ENCODE data around the gene PTGFRN.

The PTGFRN gene

GRCh38 chr1:117009132-117009531 is 99.4 kb downstream of the PTGFRN start:
- DNase-seq: no peak

- no peak for DNase-seq
Observed at GRCh38 chr1:117010310-117010969, 100.7 kb downstream of the PTGFRN start.

DNA sequence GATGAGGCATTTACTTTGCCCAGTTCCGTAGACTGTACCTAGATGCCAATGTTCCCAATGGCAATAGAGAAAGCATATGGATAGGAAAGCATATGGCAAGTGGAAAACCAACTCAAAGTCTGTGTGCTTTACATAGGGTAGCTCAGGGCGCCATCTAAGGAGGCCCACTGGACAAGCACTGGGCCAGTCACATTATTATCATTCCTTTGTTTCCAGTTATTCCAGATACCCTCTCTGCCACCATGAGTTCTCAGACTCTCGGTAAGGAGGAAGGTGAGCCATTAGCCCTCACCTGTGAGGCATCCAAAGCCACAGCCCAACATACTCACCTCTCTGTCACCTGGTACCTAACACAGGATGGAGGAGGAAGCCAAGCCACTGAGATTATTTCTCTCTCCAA is 101.6 kb downstream of the PTGFRN start:
- DNase-seq: no peak

DNA sequence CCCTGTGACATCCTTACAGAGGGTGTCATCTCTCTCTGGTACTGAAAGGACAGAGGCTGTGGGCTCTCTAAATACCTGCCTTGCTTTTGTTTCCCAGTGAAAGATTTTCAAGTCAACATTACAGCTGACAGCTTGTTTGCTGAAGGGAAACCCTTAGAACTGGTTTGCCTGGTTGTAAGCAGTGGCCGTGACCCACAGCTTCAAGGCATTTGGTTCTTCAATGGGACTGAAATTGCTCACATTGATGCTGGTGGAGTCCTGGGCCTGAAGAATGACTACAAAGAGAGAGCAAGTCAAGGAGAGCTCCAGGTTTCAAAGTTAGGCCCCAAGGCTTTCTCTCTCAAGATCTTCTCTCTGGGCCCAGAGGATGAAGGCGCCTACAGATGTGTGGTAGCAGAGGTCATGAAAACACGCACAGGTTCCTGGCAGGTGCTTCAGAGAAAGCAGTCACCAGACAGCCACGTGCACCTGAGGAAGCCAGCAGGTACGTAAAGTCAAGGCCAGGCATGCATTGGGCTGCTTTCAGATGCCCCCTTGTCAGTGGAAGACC is 103.7 kb downstream of the PTGFRN start:
- no peak for DNase-seq

DNA sequence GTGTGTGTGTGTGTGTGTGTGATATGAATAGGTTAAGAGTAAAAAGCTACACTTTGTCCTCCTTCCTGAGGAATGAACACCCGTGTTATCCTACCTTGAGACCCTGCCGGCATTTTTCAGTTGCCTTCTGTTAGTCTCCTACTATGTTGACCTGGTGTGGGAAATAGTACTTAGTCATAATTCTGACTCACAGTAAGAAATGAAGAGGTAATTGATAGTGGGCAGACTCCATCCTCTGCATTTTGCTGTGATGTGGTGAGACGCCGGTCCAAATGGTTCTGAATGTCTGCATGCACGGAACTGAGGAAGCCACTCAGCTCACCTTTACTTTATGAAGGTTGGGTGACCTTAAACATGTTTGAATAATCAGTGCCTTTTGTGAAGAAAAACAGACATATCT is 104.5 kb downstream of the PTGFRN start:
- DNase-seq: no peak

DNA sequence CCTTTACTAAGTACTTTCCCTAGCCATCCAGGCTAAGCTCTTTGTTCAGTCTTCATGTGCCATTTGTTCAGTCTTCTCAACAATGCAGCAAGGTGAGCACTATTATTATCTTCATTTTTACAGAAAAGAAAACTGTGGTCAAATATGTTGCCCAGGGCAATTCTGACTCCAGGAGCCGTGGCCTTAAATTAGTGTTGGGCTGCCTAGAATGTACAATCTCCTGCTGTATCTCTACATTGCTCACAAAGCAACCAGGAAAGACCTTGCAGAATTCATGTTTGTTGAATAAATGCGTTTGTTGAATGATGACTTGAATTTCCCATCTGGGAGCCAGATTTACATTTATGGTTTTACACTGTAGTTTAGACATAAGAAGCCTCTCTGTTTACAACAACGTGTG is 106.0 kb downstream of the PTGFRN start:
- DNase-seq: no peak

DNA sequence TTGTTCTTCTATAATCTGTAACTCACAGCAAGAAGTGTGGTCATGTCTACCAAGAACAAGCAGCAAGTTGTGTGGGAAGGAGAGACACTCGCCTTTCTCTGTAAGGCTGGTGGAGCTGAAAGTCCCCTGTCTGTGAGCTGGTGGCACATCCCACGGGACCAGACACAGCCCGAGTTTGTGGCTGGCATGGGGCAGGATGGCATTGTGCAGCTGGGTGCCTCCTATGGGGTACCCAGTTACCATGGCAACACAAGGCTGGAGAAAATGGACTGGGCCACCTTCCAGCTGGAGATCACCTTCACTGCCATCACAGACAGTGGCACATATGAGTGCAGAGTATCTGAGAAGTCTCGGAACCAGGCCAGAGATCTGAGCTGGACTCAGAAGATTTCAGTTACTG is 107.3 kb downstream of the PTGFRN start:
- DNase-seq: no peak

DNA sequence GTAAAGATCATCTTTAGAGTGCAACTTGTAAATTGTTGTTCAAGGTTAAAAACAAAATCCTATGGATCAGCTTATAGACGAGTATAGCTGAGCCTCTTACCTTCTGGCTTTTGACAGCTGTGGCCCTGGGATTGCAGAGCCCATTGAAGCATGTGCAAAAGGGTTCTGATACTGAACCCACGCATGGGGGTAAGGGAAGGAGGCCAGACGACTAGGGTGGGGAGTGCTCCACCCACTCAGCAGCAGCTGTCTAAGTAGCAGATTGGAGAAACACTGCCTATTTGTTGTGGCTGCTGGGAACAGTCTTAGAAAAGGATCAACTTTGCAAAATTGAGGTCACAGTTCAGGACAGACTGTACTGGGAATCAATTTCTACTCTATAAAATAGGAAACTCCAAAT is 107.9 kb downstream of the PTGFRN start:
- DNase-seq: no peak

DNA sequence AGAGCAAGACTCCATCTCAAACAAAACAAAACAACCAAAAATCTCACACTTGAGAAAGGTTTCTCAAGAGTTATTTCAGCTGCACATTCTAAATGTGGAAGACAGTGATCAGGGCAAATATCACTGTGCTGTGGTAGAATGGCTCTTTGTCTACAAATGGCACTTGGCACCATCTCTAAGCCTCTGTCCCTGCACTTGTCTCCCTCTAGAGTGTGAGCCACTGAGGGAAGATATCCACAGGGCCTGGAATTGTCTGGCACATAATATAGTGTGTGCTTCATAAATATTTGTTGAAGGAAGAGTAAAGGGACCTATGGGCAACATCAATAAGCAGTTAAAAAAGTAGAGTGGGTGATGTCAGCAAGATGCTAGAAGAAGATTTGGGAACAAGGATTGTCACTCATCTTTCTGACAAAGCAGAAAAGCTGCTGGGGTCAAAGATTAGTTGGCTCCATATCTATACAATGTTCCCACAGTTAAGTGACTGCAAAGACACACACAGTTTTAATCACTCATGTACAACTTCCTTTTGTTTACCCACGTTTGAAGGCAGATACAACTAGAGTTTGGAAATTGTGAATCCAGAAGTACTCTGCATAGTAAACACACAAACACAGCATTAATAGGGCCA is 110.9 kb downstream of the PTGFRN start:
- no peak for DNase-seq

GRCh38 chr1:117022114-117022513 is 112.4 kb downstream of the PTGFRN start:
- no peak for DNase-seq

GRCh38 chr1:117025568-117025967 is 115.9 kb downstream of the PTGFRN start:
- DNase-seq: no peak

DNA sequence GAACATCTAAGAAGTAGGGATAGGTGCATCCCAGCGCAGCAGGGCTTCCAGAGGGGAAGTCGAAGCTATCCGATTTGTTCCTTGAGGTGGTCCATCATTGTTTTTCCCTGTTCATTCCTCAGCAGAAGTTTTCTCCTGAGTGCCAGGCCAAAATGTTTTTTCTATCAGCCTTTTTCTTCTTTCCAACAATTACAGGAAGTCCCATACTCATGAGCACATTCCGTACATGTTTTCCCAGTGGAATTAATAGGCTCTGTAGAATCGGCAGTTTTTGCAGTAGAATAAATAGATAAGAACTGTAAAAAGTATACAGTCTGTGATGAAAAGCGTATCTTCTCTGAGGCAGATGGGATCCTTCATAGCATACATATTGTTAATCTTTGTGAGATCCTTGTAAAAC is 116.6 kb downstream of the PTGFRN start:
- DNase-seq: no peak

- no peak for DNase-seq
Observed at GRCh38 chr1:117029685-117030084, 120.0 kb downstream of the PTGFRN start.

- no peak for DNase-seq
Observed at GRCh38 chr1:117030271-117030877, 120.7 kb downstream of the PTGFRN start.

- no peak for DNase-seq
Observed at GRCh38 chr1:117032266-117032665, 122.5 kb downstream of the PTGFRN start.

DNA sequence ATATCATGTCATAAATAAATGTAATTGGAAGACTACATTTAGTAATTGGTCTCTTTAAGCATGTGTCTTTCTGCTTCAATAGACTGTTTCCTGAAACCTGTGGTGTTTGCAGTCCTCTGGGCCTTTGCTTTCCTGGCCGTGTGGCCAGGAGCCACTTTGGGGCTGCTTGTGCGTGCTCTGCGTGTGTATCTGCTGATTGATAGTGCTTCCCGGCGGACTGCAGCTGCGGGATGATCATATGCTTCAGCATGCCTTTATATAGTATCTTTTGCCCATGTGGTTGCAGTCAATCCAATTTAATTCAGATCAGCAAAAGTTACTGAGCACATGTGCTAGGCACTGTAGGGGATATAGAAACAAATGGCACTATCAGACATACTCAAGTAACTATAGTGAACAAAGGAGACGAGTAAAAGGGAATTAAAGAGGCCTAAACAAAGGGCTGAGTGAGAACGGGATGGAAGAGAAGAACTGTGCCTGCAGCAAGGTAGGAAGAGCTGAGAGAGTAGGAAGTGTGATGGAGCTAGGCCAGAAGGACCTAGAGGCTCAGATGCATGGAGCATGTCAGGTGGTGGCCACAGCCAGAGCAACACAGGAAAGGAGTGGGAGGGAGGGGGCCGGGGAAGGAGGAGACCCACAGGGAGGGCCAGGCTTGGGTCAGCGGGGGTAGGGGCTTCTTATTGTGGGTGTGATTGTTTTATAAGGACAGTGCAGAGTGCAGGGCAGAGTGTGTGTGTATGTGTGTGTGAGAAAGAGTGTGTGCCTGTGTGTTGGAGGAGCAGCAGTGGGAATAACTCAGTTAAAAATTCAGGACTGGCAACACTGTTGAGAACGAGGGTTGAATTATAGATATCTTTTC is 123.2 kb downstream of the PTGFRN start:
- no peak for DNase-seq

DNA sequence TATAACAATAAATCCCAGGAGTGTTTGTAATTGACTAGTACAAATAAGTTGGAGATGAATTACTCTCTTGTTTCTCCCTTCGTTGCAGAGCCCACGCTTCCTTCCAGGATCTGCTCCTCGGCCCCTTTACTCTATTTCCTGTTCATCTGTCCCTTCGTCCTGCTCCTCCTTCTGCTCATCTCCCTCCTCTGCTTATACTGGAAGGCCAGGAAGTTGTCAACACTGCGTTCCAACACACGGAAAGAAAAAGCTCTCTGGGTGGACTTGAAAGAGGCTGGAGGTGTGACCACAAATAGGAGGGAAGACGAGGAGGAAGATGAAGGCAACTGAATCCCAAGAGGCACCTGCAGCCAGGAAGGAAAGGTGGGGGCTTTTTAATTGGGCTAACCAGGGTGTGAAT is 124.1 kb downstream of the PTGFRN start:
- no peak for DNase-seq

DNA sequence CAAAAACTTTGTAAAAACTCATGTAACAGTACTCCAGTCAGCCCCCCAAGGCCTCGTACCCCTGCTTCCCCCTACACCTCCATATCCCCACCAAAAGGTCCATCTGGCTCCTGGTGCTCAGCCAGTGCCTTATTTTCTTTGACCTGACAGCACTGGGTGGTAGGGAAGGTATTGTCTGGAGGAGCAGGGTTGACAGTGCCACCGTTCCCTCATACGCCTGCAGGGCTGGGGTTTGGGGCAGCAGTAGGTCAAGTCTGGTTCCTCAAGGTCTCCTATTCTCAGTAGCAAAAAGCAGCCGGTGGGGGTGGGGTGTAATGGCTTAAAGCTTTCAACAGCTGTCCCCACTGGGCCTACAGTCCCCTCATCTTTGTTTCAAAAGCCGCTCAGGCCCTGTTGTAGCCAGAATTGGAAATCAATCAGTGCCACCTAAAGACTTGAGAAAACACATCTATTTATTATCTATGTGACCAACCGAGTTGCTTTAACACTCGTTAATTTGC is 125.1 kb downstream of the PTGFRN start:
- DNase-seq: no peak

- DNase-seq: no peak
Observed at GRCh38 chr1:117036018-117036461, 126.3 kb downstream of the PTGFRN start.

GRCh38 chr1:117037802-117038201 is 128.1 kb downstream of the PTGFRN start:
- no peak for DNase-seq

GRCh38 chr1:117038236-117038635 is 128.5 kb downstream of the PTGFRN start:
- no peak for DNase-seq
